K562 (cell line): Measurements from ENCODE around the gene RITA1. TPM values are rescaled to one million over a fixed set of nuclear protein-coding genes. Genes with fewer than 3 reads are reported as not detected.

Experiments
- ATAC-seq: fragments of 200-7000 bp; cut with Tn5 transposase; 3 replicates; pipeline ENCODE4 v1.9.1; 2020; ENCODE audit warnings: moderate library complexity
- BruUV-seq: library from RNA; stranded (reverse); fragments of 400-500 nt; replicated peaks from 2 replicates; lab custom pipeline; 2021; lab: Mats Ljungman, UMichigan
- CTCF ChIA-PET: fragments of 300-600 bp; formaldehyde crosslinking; extraction: SDS; loops from one replicate; lab custom pipeline; 2021; ENCODE audit warnings: low intra/inter-chr PET ratio; lab: Yijun Ruan, JAX
- POLR2A ChIA-PET: fragments of 300-600, 350-650 bp; sonication (Branson Sonifier 250); formaldehyde crosslinking; extraction: SDS; loops from one replicate; lab custom pipeline; 2021; ENCODE audit warnings: antibody characterized with exemption, inconsistent platforms; lab: Yijun Ruan, JAX
- DNase-seq, 4 experiments: peaks; one replicate each; pipeline versions ENCODE4 v3.0.0 to v3.0.0-alpha.2; 2011 to 2018; ENCODE audit warnings: low spot score in 3 of 4, mixed read lengths in 3 of 4; ENCODE audit errors: extremely low read depth in 1 of 4
- FAIRE-seq: peaks from 2 replicates; lab custom pipeline; 2011; peaks lifted over from hg19 to GRCh38; lab: Jason Lieb, UNC
- H2AFZ ChIP-seq: 2 replicates; pipeline ENCODE4 v1.6.0; 2011; ENCODE audit warnings: low read depth, low read length, control low read depth, inconsistent platforms
- H3K27ac ChIP-seq: fragments of 200-600 bp; 3 replicates; pipeline ENCODE4 v1.8.0; 2011; ENCODE audit warnings: low read depth, mild to moderate bottlenecking, control low read depth, inconsistent platforms, low read length, moderate library complexity, mixed read lengths; ENCODE audit errors: extremely low read depth
- H3K27me3 ChIP-seq, 2 experiments: fragments of 300-600 bp in 1 of 2; 2 replicates in 1 of 2; 3 replicates in 1 of 2; pipeline versions ENCODE4 v1.6.0 to v1.8.0; 2011; ENCODE audit warnings: inconsistent platforms in 2 of 2, low read length in 2 of 2, mild to moderate bottlenecking in 1 of 2, mixed read lengths in 1 of 2, moderate library complexity in 1 of 2; ENCODE audit not compliant: control insufficient read depth in 2 of 2, insufficient read depth in 2 of 2
- H3K36me3 ChIP-seq: fragments of 300-600 bp; 3 replicates; pipeline ENCODE4 v1.8.0; 2011; ENCODE audit warnings: mild to moderate bottlenecking, low read length, inconsistent platforms; ENCODE audit not compliant: control insufficient read depth, insufficient read depth
- H3K4me1 ChIP-seq, 2 experiments: fragments of 200-600 bp in 1 of 2; replicated peaks in 1 of 2; 2 replicates in 1 of 2; 3 replicates in 1 of 2; pipeline versions ENCODE4 v1.5.1 to v1.8.0; 2011; ENCODE audit warnings: inconsistent platforms in 2 of 2, low read length in 2 of 2, mild to moderate bottlenecking in 1 of 2, mixed read lengths in 1 of 2, moderate library complexity in 1 of 2; ENCODE audit not compliant: control insufficient read depth in 2 of 2, insufficient read depth in 2 of 2
- H3K4me2 ChIP-seq: 2 replicates; pipeline ENCODE4 v1.6.1; 2011; ENCODE audit warnings: low read length, control low read depth, inconsistent platforms, mixed read lengths; ENCODE audit not compliant: insufficient read depth
- H3K4me3 ChIP-seq: fragments of 200-600 bp; sonication (generic), shearing (Covaris generic); 2 replicates; pipeline ENCODE4 v1.5.1; 2016; ENCODE audit warnings: control low read depth, inconsistent platforms
- H3K79me2 ChIP-seq: fragments of 200-600 bp; 3 replicates; pipeline ENCODE4 v1.8.0; 2011; ENCODE audit warnings: low read length, inconsistent platforms; ENCODE audit not compliant: control insufficient read depth, insufficient read depth
- H3K9ac ChIP-seq, 2 experiments: 2 replicates each; pipeline versions ENCODE4 v1.6.0 to v1.6.1; 2011; ENCODE audit warnings: low read depth in 2 of 2, low read length in 2 of 2, control low read depth in 1 of 2, inconsistent platforms in 1 of 2, mild to moderate bottlenecking in 1 of 2, mixed read lengths in 1 of 2; ENCODE audit not compliant: insufficient read depth in 1 of 2
- H3K9me1 ChIP-seq: one replicate; pipeline ENCODE4 v1.6.0; 2011; ENCODE audit warnings: inconsistent platforms, mild to moderate bottlenecking, low read length, moderate library complexity; ENCODE audit not compliant: control insufficient read depth, insufficient read depth
- H3K9me3 ChIP-seq: replicated peaks from 2 replicates; pipeline ENCODE4 v1.5.1; 2011; ENCODE audit warnings: low read depth, low read length, inconsistent platforms; ENCODE audit not compliant: control insufficient read depth, insufficient read depth
- H4K20me1 ChIP-seq: replicated peaks from 2 replicates; pipeline ENCODE4 v1.6.1; 2011; ENCODE audit warnings: low read length, inconsistent platforms, mixed read lengths; ENCODE audit not compliant: control insufficient read depth, insufficient read depth
- ARID3A ChIP-seq: IDR thresholded peaks from 2 replicates; pipeline ENCODE4 v1.6.1; 2012; ENCODE audit warnings: low read depth, low read length, improper control_type of control experiment, borderline replicate concordance
- CBFA2T2 ChIP-seq: fragments of 450-650 bp; conservative IDR thresholded peaks from 2 replicates; pipeline ENCODE4 v1.6.1; 2017; ENCODE audit warnings: mild to moderate bottlenecking
- CBFA2T3 ChIP-seq: fragments of 450-650 bp; IDR thresholded peaks from 2 replicates; pipeline ENCODE4 v1.6.1; 2017
- ETV1 ChIP-seq: fragments of 450-650 bp; conservative IDR thresholded peaks from 2 replicates; pipeline ENCODE4 v1.6.1; 2016; ENCODE audit warnings: missing genetic modification characterization, control low read depth, low read depth, missing compliant biosample characterization
- KLF1 ChIP-seq: fragments of 450-650 bp; IDR thresholded peaks from 2 replicates; pipeline ENCODE4 v1.6.1; 2016; ENCODE audit warnings: missing genetic modification characterization, missing compliant biosample characterization
- NFATC3 ChIP-seq: fragments of 450-650 bp; IDR thresholded peaks from 2 replicates; pipeline ENCODE4 v1.6.1; 2017; ENCODE audit warnings: mild to moderate bottlenecking
- NUFIP1 ChIP-seq: fragments of 450-650 bp; IDR thresholded peaks from 2 replicates; pipeline ENCODE4 v1.6.1; 2018; ENCODE audit not compliant: partially characterized antibody
- SFPQ ChIP-seq: fragments of 200-400 bp; formaldehyde crosslinking; IDR thresholded peaks from 2 replicates; pipeline ENCODE4 v1.6.1; 2017; ENCODE audit warnings: mild to moderate bottlenecking, low read depth, low read length, moderate library complexity
- SREBF1 ChIP-seq: fragments of 150-350 bp; IDR thresholded peaks from 2 replicates; pipeline ENCODE4 v1.6.1; 2014; ENCODE audit warnings: antibody characterized with exemption, low read depth, low read length, borderline replicate concordance
- ZNF347 ChIP-seq: fragments of 450-650 bp; formaldehyde crosslinking; IDR thresholded peaks from 2 replicates; pipeline ENCODE4 v1.4.0; 2020; ENCODE audit warnings: low read depth, mild to moderate bottlenecking, moderate library complexity
- ZNF41 ChIP-seq: fragments of 250-450 bp; sonication (Bioruptor Pico); conservative IDR thresholded peaks from 2 replicates; pipeline ENCODE4 v1.4.0; 2020; ENCODE audit warnings: mild to moderate bottlenecking
- ZSCAN32 ChIP-seq: fragments of 450-650 bp; formaldehyde crosslinking; IDR thresholded peaks from 2 replicates; pipeline ENCODE4 v1.4.0; 2020; ENCODE audit warnings: mild to moderate bottlenecking, moderate library complexity
- WGBS: fragments of 100-300 bp; shearing (Covaris generic); methylation state at CpG from one replicate; pipeline ENCODE4 v1.1.6; 2016; ENCODE audit warnings: low coverage, mixed read lengths; ENCODE audit not compliant: insufficient coverage; ENCODE audit errors: missing lambda C conversion rate; 5-methylcytosine and 5-hydroxymethylcytosine counted together
- in situ Hi-C: fragments of 300-500 bp; cut with MboI; formaldehyde crosslinking; loops from 4 replicates; pipeline ENCODE4 v1.15.0; 2018; ENCODE audit warnings: inconsistent platforms, mixed read lengths
- intact Hi-C: fragments of 100-400 bp; cut with micrococcal nuclease; formaldehyde crosslinking; loops from 2 replicates; pipeline ENCODE4 v1.14.2; 2022
- polyA plus RNA-seq, 8 experiments: library from polyadenylated mRNA; depleted of rRNA in 4 of 8; stranded (reverse) in 5 of 8; unstranded in 3 of 8; fragments of >200 nt; fragmentation: Nextera tagmentation in 2 of 8; fragmentation: Illumina TruSeq in 1 of 8; extraction: Ambion mirVana in 2 of 8; extraction: Trizol in 1 of 8; gene quantifications; 2 replicates each; pipeline versions ENCODE4 v1.2.1 to v1.2.3, GENCODE V29; 2011 to 2014; ENCODE audit warnings: inconsistent platforms in 1 of 8, missing spikeins in 1 of 8
- total RNA-seq, 7 experiments: library from RNA; depleted of rRNA in 6 of 7; stranded (reverse); fragments of >200 nt in 6 of 7; fragmentation: Illumina TruSeq in 2 of 7; extraction: Trizol in 2 of 7; gene quantifications; 2 replicates each; pipeline versions ENCODE4 v1.2.1 to v1.2.3, GENCODE V29; 2011 to 2021; ENCODE audit warnings: low replicate concordance in 1 of 7
- TF ChIP-seq, protein P1 (sequence below): fragments of 450-650 bp; IDR thresholded peaks from 2 replicates; pipeline ENCODE4 v1.6.1; 2017; ENCODE audit warnings: antibody characterized with exemption, mild to moderate bottlenecking
- TF ChIP-seq, protein P2 (sequence below): sonication (generic); formaldehyde crosslinking; IDR thresholded peaks from 2 replicates; pipeline ENCODE4 v1.8.1; 2022; ENCODE audit warnings: missing genetic modification reagents

The RITA1 gene
- total and polyA plus RNA-seq, 9 of the 15 experiments (the other 6 are each of a cell fraction or from before 2014, with no cell fraction given), result 2.8 to 40.4 (median 18.0) TPM

DNA sequence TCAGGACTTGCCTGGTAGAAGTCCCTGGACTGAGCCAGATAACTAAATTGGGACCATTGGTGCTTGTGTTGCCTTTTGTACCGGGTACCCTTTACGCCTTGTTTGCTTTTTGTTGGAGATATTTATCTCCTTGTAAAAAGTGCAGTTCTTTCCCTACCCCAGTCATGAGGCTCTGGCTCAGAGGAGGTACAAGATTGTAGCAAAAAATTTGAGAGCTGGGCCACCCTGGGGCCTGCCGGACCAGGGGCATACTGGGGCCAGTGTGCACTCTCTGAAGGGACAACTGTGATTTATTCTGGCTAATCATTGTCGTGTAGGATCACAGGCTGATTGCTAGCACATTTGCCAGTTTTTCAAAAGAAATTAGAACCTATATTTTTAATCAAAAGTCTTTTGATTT, 49.0 kb downstream of the RITA1 start:
- FAIRE-seq (no peak), DNase-seq (no peak), ATAC-seq (no peak)
- Histone ChIP-seq H3K27ac (no peak overlapping the region), H3K27me3 (no peaks in the 10 kb centered on the region; a peak in 1 of 5 replicates), H3K36me3 (peaks cover 48% of the 10 kb centered on the region), H3K9ac (no peak overlapping the region), H2AFZ (no peak overlapping the region), H3K4me1 (peaks cover 52 to 68% of the 10 kb centered on the region in 2 experiments), H3K9me1 (peaks cover 5% of the 10 kb centered on the region), H3K9me3 (peaks cover 9% of the 10 kb centered on the region), H3K79me2 (no peaks in the 10 kb centered on the region), H3K4me2 (no peak overlapping the region), H4K20me1 (no peaks in the 10 kb centered on the region), H3K4me3 (no peak overlapping the region)
- intact Hi-C loops (no loop called here), in situ Hi-C loops (no loop called here)
- WGBS, result 33% methylated on average over 4 of the region's 4 CpGs
- POLR2A ChIA-PET, result interaction anchor here (1.1 kb wide), 1 partner anchor 12 kb away, joined by 3 read pairs; no protein-coding TSS in a partner anchor
- no TSS peak for BruUV-seq
- CTCF ChIA-PET, result no interaction called here
- TF ChIP-seq ZNF347 (CRISPR knock-in tag) (no peak), CBFA2T2 (0 out of 2 replicates have a peak, but pooled peaks have one; percentile 15), CBFA2T3 (peak; percentile 50; the same call in 1 of the 2 replicates), ARID3A (no peak), NFATC3 (no peak), NUFIP1 (no peak), SFPQ (no peak), KLF1 (tag) (no peak), SREBF1 (no peak), ZSCAN32 (CRISPR knock-in tag) (no peak), ETV1 (tag) (no peak), ZNF41 (CRISPR knock-in tag) (no peak)
- TF ChIP-seq, protein P1, sequence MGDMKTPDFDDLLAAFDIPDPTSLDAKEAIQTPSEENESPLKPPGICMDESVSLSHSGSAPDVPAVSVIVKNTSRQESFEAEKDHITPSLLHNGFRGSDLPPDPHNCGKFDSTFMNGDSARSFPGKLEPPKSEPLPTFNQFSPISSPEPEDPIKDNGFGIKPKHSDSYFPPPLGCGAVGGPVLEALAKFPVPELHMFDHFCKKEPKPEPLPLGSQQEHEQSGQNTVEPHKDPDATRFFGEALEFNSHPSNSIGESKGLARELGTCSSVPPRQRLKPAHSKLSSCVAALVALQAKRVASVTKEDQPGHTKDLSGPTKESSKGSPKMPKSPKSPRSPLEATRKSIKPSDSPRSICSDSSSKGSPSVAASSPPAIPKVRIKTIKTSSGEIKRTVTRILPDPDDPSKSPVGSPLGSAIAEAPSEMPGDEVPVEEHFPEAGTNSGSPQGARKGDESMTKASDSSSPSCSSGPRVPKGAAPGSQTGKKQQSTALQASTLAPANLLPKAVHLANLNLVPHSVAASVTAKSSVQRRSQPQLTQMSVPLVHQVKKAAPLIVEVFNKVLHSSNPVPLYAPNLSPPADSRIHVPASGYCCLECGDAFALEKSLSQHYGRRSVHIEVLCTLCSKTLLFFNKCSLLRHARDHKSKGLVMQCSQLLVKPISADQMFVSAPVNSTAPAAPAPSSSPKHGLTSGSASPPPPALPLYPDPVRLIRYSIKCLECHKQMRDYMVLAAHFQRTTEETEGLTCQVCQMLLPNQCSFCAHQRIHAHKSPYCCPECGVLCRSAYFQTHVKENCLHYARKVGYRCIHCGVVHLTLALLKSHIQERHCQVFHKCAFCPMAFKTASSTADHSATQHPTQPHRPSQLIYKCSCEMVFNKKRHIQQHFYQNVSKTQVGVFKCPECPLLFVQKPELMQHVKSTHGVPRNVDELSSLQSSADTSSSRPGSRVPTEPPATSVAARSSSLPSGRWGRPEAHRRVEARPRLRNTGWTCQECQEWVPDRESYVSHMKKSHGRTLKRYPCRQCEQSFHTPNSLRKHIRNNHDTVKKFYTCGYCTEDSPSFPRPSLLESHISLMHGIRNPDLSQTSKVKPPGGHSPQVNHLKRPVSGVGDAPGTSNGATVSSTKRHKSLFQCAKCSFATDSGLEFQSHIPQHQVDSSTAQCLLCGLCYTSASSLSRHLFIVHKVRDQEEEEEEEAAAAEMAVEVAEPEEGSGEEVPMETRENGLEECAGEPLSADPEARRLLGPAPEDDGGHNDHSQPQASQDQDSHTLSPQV, result no peak
- TF ChIP-seq, protein P2, sequence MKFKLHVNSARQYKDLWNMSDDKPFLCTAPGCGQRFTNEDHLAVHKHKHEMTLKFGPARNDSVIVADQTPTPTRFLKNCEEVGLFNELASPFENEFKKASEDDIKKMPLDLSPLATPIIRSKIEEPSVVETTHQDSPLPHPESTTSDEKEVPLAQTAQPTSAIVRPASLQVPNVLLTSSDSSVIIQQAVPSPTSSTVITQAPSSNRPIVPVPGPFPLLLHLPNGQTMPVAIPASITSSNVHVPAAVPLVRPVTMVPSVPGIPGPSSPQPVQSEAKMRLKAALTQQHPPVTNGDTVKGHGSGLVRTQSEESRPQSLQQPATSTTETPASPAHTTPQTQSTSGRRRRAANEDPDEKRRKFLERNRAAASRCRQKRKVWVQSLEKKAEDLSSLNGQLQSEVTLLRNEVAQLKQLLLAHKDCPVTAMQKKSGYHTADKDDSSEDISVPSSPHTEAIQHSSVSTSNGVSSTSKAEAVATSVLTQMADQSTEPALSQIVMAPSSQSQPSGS (CRISPR knock-in tag), result no peak
